HEK293T (cell line): ENCODE data around the gene SBNO2.

Experiments used
- CTCF ChIA-PET: fragments of 350-600 bp; formaldehyde crosslinking; extraction: SDS; loops from one replicate; lab custom pipeline; 2021; ENCODE audit warnings: antibody characterized with exemption, inconsistent platforms; lab: Yijun Ruan, JAX
- POLR2A ChIA-PET: fragments of 350-600 bp; formaldehyde crosslinking; extraction: SDS; loops from one replicate; lab custom pipeline; 2020; ENCODE audit warnings: antibody characterized with exemption, inconsistent platforms; lab: Yijun Ruan, JAX
- DNase-seq: peaks from one replicate; pipeline ENCODE4 v3.0.0; 2012; ENCODE audit warnings: mixed read lengths; ENCODE audit errors: extremely low spot score
- ARNT ChIP-seq: fragments of 450-650 bp; IDR thresholded peaks from 2 replicates; pipeline ENCODE4 v1.6.1; 2017; ENCODE audit warnings: mild to moderate bottlenecking
- BHLHE40 ChIP-seq: fragments of 450-650 bp; IDR thresholded peaks from 2 replicates; pipeline ENCODE4 v1.6.1; 2016; ENCODE audit warnings: mild to moderate bottlenecking, moderate library complexity, borderline replicate concordance
- CTBP1 ChIP-seq: fragments of 450-650 bp; IDR thresholded peaks from 2 replicates; pipeline ENCODE4 v1.6.1; 2016; ENCODE audit warnings: borderline replicate concordance
- ELF4 ChIP-seq: fragments of 450-650 bp; IDR thresholded peaks from 2 replicates; pipeline ENCODE4 v1.6.1; 2017; ENCODE audit warnings: antibody characterized with exemption
- FOXA1 ChIP-seq: fragments of 450-650 bp; IDR thresholded peaks from 2 replicates; pipeline ENCODE4 v1.6.1; 2016; ENCODE audit warnings: mild to moderate bottlenecking
- FOXK2 ChIP-seq: fragments of 450-650 bp; IDR thresholded peaks from 2 replicates; pipeline ENCODE4 v1.6.1; 2016; ENCODE audit warnings: mild to moderate bottlenecking
- FOXM1 ChIP-seq: fragments of 450-650 bp; IDR thresholded peaks from 2 replicates; pipeline ENCODE4 v1.6.1; 2017; ENCODE audit warnings: mild to moderate bottlenecking, borderline replicate concordance
- HDGF ChIP-seq: fragments of 450-650 bp; IDR thresholded peaks from 2 replicates; pipeline ENCODE4 v1.6.1; 2017; ENCODE audit warnings: antibody characterized with exemption, borderline replicate concordance
- L3MBTL2 ChIP-seq: fragments of 450-650 bp; conservative IDR thresholded peaks from 2 replicates; pipeline ENCODE4 v1.6.1; 2016; ENCODE audit warnings: mild to moderate bottlenecking
- LEF1 ChIP-seq: fragments of 450-650 bp; IDR thresholded peaks from 2 replicates; pipeline ENCODE4 v1.6.1; 2017; ENCODE audit warnings: mild to moderate bottlenecking, borderline replicate concordance
- NFRKB ChIP-seq: fragments of 450-650 bp; IDR thresholded peaks from 2 replicates; pipeline ENCODE4 v1.6.1; 2016; ENCODE audit warnings: mild to moderate bottlenecking, moderate library complexity
- PKNOX1 ChIP-seq: fragments of 450-650 bp; IDR thresholded peaks from 2 replicates; pipeline ENCODE4 v1.6.1; 2016
- SP1 ChIP-seq: fragments of 450-650 bp; IDR thresholded peaks from 2 replicates; pipeline ENCODE4 v1.6.1; 2017
- SUZ12 ChIP-seq: fragments of 450-650 bp; IDR thresholded peaks from 2 replicates; pipeline ENCODE4 v1.6.1; 2016; ENCODE audit warnings: mild to moderate bottlenecking
- TARDBP ChIP-seq: fragments of 450-650 bp; IDR thresholded peaks from 2 replicates; pipeline ENCODE4 v1.6.1; 2016
- ZNF384 ChIP-seq: fragments of 450-650 bp; IDR thresholded peaks from 2 replicates; pipeline ENCODE4 v1.6.1; 2016

Gene SBNO2

GRCh38 chr19:1163934-1164683 is 10.0 kb downstream of the SBNO2 start:
- no peak for TF ChIP-seq HDGF
- no peak for TF ChIP-seq ARNT
- TF ChIP-seq ZNF384 = no peak
- no peak for TF ChIP-seq BHLHE40
- TF ChIP-seq ELF4 = no peak
- TF ChIP-seq SUZ12 = no peak
- TF ChIP-seq L3MBTL2 = no peak
- no peak for TF ChIP-seq FOXA1
- TF ChIP-seq FOXM1 = no peak
- TF ChIP-seq SP1 = no peak
- no peak for TF ChIP-seq TARDBP
- no peak for TF ChIP-seq NFRKB
- TF ChIP-seq PKNOX1 = no peak
- TF ChIP-seq CTBP1 = no peak
- no peak for TF ChIP-seq FOXK2
- no peak for TF ChIP-seq LEF1
- CTCF ChIA-PET = no interaction called here
- DNase-seq = no peak
- POLR2A ChIA-PET = no interaction called here

- DNase-seq = no peak
- ChIA-PET CTCF (no interaction called here), POLR2A (no interaction called here)
- TF ChIP-seq SUZ12 = no peak
- no peak for TF ChIP-seq LEF1
- TF ChIP-seq TARDBP = no peak
- TF ChIP-seq FOXM1 = no peak
- no peak for TF ChIP-seq NFRKB
- no peak for TF ChIP-seq FOXA1
- TF ChIP-seq BHLHE40 = no peak
- TF ChIP-seq FOXK2 = no peak
- TF ChIP-seq PKNOX1 = no peak
- TF ChIP-seq SP1 = no peak
- no peak for TF ChIP-seq CTBP1
- no peak for TF ChIP-seq ZNF384
- TF ChIP-seq HDGF = no peak
- no peak for TF ChIP-seq ARNT
- TF ChIP-seq ELF4 = no peak
- no peak for TF ChIP-seq L3MBTL2
Observed at GRCh38 chr19:1163283-1163933, 10.7 kb downstream of the SBNO2 start.

- CTCF ChIA-PET = no interaction called here
- POLR2A ChIA-PET = no interaction called here
- no peak for DNase-seq
- TF ChIP-seq PKNOX1 = no peak
- TF ChIP-seq NFRKB = no peak
- TF ChIP-seq BHLHE40 = no peak
Observed at GRCh38 chr19:1162404-1163282, 11.4 kb downstream of the SBNO2 start.

- ChIA-PET CTCF (no interaction called here), POLR2A (no interaction called here)
- TF ChIP-seq FOXM1 (no peak), FOXA1 (no peak), L3MBTL2 (no peak), SP1 (no peak), ZNF384 (no peak), ARNT (no peak), SUZ12 (no peak), HDGF (no peak), TARDBP (no peak), PKNOX1 (no peak), NFRKB (no peak)
- peak; percentile 42 for DNase-seq
Observed at GRCh38 chr19:1161716-1162115, 12.4 kb downstream of the SBNO2 start.

GRCh38 chr19:1159864-1160595 is 14.0 kb downstream of the SBNO2 start:
- TF ChIP-seq NFRKB = no peak
- no peak for TF ChIP-seq PKNOX1
- TF ChIP-seq BHLHE40 = no peak
- TF ChIP-seq ARNT = no peak
- no peak for TF ChIP-seq FOXK2
- TF ChIP-seq HDGF = no peak
- no peak for TF ChIP-seq FOXA1
- TF ChIP-seq L3MBTL2 = no peak
- no peak for TF ChIP-seq ELF4
- TF ChIP-seq SP1 = no peak
- no peak for TF ChIP-seq FOXM1
- TF ChIP-seq CTBP1 = no peak
- TF ChIP-seq LEF1 = no peak
- TF ChIP-seq ZNF384 = no peak
- TF ChIP-seq SUZ12 = no peak
- no peak for TF ChIP-seq TARDBP
- ChIA-PET CTCF (no interaction called here), POLR2A (no interaction called here)
- DNase-seq = no peak
